AG10803 (cell line): ENCODE data around the gene ALG1.

Source experiments
- DNase-seq: peaks from one replicate; pipeline ENCODE4 v3.0.0; 2010; ENCODE audit warnings: low read depth
- H3K4me3 ChIP-seq: 2 replicates; pipeline ENCODE4 v1.5.1; 2011; ENCODE audit warnings: mild to moderate bottlenecking, low read length, control low read depth
- TF ChIP-seq, protein P1 (sequence below): conservative IDR thresholded peaks from 2 replicates; pipeline ENCODE4 v1.5.1; 2011; ENCODE audit warnings: mild to moderate bottlenecking, low read length, control low read depth, inconsistent platforms

The ALG1 gene

DNA sequence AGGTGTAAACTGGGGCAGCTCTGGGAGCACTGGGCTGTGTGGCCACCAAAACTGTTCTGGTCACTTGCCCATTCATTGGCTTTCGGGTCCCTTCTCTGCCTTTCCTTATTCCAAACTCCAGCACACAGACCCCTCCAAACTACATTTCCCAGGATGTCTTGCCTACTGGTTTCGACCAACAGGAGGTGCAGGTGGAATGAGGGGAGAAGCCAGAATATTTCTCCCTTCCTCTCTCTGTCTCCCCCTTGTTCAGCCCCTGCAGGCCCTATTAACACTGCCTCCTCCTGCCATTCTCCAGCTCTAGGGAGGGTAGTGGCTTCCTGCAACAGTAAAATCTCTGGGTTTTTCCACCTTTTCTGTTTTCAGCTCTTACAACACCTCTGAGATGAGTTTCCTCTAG lies 24.7 kb upstream of the ALG1 start:
- H3K4me3 ChIP-seq, result no peak overlapping the region
- TF ChIP-seq, protein P1, sequence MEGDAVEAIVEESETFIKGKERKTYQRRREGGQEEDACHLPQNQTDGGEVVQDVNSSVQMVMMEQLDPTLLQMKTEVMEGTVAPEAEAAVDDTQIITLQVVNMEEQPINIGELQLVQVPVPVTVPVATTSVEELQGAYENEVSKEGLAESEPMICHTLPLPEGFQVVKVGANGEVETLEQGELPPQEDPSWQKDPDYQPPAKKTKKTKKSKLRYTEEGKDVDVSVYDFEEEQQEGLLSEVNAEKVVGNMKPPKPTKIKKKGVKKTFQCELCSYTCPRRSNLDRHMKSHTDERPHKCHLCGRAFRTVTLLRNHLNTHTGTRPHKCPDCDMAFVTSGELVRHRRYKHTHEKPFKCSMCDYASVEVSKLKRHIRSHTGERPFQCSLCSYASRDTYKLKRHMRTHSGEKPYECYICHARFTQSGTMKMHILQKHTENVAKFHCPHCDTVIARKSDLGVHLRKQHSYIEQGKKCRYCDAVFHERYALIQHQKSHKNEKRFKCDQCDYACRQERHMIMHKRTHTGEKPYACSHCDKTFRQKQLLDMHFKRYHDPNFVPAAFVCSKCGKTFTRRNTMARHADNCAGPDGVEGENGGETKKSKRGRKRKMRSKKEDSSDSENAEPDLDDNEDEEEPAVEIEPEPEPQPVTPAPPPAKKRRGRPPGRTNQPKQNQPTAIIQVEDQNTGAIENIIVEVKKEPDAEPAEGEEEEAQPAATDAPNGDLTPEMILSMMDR, result no peak
- DNase-seq, result no peak

DNA sequence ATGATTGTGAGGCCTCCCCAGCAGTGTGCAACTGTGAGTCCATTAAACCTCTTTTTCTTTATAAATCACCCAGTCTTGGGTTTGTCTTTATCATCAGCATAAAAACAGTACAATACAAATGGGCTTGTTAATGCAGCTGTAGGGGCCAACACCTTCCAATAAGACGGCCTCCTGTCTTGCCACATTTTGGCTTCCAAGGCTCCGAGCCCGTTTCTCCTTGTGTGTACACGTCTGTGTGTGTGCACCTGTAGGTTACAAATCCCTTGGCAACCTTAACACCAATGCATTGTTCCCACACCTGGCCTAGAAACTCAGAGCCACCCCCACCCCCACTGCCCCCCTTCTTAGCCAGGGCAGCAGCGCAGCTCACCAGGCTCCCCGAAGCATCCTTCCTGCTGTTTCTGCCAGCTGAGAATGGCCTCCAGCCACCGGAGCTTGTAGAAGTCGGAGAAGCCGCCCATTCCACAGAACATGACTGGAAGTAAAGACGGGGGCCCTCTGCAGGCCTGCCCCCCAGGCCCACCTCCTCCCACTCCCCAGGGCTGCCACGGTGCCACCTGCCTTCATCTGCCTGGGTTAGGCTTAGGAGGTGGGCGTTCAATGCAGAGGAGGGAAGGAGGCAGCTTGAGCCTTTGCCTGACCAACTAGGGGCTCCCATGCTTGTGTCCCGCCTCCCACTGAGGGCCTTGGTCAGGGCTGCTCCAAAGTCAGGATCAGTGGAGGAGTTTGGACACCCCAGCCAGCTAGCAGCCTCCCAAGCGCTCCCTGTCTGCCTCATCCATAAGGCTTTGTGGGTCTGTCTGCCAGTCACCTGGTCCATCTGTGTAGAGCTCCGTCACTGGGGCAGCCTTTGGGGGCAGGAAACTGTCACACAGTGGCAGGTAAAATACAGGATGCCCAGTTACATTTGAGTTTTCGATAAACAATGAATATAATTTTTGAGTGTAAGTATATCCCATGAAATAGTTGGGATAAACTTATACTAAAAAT lies 16.5 kb upstream of the ALG1 start:
- H3K4me3 ChIP-seq, result no peak overlapping the region
- DNase-seq, result no peak
- TF ChIP-seq, protein P1, result no peak

DNA sequence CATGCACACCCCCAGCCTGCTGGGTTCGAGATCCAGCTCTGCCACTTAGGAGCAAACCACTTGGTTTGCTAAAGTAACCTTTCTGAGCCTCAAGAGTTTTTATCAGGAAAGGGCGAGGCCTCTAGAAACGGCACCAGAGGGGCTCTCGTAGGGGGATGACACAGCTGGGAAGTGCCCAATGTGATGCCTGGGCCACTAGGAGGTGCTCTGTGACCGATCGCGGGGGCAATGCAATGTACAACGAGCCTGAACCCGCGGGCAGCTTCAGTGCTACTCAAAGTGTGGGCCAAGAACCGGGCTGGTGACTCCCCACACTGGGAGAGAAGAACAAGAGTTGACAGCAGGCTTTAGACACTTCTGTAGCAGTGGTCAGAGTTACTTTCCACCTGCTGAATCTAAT lies 15.3 kb upstream of the ALG1 start:
- TF ChIP-seq, protein P1, result peak; percentile 38
- DNase-seq, result no peak
- no peak overlapping the region for H3K4me3 ChIP-seq

DNA sequence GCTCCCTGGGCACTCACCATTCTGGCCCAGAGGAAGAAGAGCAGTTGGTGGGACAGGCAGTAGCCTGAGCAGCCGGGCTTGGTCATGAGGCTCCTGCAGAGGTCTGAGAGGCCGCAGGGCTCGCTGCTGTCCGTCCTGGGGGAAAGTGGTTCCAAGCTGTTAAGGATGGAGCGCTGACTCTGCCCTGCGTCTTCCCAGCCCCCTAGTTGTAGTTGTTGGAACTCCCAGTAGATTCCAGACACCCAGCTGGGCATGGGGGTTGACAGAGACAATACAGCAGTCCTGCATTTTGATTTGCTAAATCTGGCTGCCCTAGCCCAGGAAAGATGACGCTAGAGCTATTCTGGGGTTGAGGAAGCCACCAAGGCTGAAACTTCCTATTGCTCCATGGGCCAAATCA lies 13.2 kb upstream of the ALG1 start:
- no peak for DNase-seq
- H3K4me3 ChIP-seq, result no peak overlapping the region
- TF ChIP-seq, protein P1, result peak; percentile 24; the same call in 1 of the 2 replicates

GRCh38 chr16:5059386-5060072 lies 12.1 kb upstream of the ALG1 start:
- TF ChIP-seq, protein P1, result no peak
- no peak overlapping the region for H3K4me3 ChIP-seq

GRCh38 chr16:5060073-5060641 lies 11.5 kb upstream of the ALG1 start:
- TF ChIP-seq, protein P1, result no peak
- no peak for DNase-seq
- no peak overlapping the region for H3K4me3 ChIP-seq

More at GRCh38 chr16:5059386-5060072, 12.1 kb upstream of the ALG1 start:
- DNase-seq, result no peak
